ENCODE results near the gene MKLN1. TPM values are rescaled to one million over a fixed set of nuclear protein-coding genes. Genes with fewer than 3 reads are reported as not detected.
"Not testable (repeated sequence)": the region's sequence is repeated elsewhere in the genome, so short reads cannot be mapped to it uniquely, and the experiment has no call there.

The MKLN1 gene
- total RNA-seq, 2 experiments from 2014 or later = 35.5 to 41.4 TPM

- no peaks in the 10 kb centered on the region for H3K9me3 Mint-ChIP-seq (ENCODE audit: low read depth)
- no peak overlapping the region for H3K27ac Mint-ChIP-seq
- H3K4me3 Mint-ChIP-seq = no peak overlapping the region
- CTCF ChIA-PET = no interaction called here
- no peaks in the 10 kb centered on the region for H3K36me3 Mint-ChIP-seq
- no peaks in the 10 kb centered on the region for H3K4me1 Mint-ChIP-seq
- no peak for DNase-seq
- no peaks in the 10 kb centered on the region for H3K27me3 Mint-ChIP-seq
- no peak for ATAC-seq
Observed at GRCh38 chr7:131300078-131300477, 27.6 kb upstream of the MKLN1 start.

DNA sequence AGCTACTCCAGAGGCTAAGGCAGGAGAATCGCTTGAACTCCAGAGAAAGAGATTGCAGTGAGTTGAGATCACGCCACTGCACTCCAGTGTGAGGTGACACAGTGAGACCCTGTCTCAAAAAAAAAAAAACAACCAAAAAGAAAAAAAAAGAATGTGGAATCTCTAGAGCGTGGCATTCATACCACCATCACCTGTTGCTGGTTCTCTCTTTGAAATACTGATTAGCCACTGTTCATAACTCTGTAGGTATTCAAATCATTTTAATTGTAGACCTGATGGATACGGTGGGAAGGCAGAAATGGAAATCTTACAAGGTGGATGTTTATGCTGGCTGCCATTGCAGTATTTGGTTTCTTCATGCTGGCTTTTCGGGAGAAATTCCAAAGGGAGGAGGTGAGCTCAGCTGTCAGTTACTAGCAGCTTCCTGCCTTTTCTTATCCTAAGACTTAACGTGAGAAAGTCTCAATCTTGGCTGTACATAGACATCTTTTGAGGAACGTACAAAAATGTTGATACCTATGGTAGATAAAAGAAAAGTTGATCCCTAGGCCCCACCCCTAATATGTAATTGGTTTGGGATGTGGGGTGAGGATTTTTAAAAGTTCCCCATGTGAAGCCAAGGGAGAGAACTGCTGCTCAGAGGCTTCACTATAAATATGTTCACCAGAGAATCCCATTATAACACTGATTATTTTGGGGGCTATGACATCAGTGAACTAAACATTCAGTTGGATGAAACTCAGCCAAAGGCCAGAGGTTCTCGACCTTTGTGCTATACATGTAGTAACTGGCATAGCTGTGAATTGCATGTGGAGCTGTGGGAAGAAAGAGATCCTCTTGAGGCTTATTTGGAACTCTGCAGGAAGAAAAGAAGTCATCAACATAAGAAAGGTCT, 26.9 kb upstream of the MKLN1 start:
- Mint-ChIP-seq H3K36me3 (no peaks in the 10 kb centered on the region), H3K27me3 (no peaks in the 10 kb centered on the region), H3K27ac (no peak overlapping the region), H3K9me3 (ENCODE audit: low read depth) (no peaks in the 10 kb centered on the region), H3K4me3 (no peak overlapping the region), H3K4me1 (no peaks in the 10 kb centered on the region)
- CTCF ChIA-PET = no interaction called here
- DNase-seq = no peak
- ATAC-seq = no peak

- no peaks in the 10 kb centered on the region for H3K27me3 Mint-ChIP-seq
- no peak for ATAC-seq
- no peak overlapping the region for H3K4me3 Mint-ChIP-seq
- DNase-seq = no peak
- H3K4me1 Mint-ChIP-seq = no peaks in the 10 kb centered on the region
- CTCF ChIA-PET = interaction anchor here (0.8 to 1.4 kb wide), 7 partner anchors 190 to 245 kb away, joined by 3 to 14 read pairs (median 4); no protein-coding TSS in a partner anchor
- H3K27ac Mint-ChIP-seq = no peak overlapping the region
- H3K36me3 Mint-ChIP-seq = peaks cover 12% of the 10 kb centered on the region
- H3K9me3 Mint-ChIP-seq (ENCODE audit: low read depth) = peaks cover 7% of the 10 kb centered on the region
Observed at GRCh38 chr7:131302446-131302845, 25.2 kb upstream of the MKLN1 start.

DNA sequence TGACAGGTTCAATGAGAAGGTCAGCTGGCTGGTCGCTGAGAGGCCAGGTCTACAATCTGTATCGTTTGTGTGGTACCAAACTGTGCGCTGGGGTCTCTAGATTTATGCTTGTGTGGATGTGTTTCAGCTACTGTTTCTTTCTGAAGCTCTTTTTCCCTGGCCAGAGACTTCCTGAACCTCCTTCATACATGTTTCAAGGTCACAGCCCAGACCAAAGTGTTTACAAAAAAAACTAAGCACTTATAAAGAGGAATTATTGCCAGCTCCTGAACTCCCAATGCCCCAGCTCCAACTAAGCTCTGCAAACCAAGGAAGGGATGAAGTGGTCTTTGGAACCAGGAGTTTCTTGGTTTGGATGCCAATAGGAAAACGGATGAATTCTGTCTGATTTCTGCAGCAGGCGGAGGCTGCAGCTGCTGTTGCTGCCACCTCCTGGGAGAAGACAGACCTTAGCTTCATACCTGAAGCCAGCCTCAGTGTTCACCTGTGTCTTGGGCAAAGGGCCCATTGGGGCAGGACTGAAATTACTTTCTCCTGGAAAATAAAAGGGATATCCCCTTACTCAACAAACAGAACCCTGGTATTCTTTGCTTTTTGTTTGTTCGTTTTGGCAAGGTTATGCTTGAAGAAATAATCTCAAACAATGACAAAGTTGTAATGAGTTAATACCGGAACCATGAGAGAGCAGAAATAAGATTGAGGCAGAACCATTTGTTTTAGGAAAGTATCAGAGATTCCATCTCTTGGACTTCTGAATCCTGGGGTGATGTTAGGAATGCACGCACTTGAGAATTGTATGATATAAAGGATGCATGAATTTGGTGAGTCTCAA, 24.6 kb upstream of the MKLN1 start:
- ATAC-seq = no peak
- Mint-ChIP-seq H3K4me3 (no peak overlapping the region), H3K9me3 (ENCODE audit: low read depth) (peaks cover 12% of the 10 kb centered on the region), H3K36me3 (peaks cover 17% of the 10 kb centered on the region), H3K27ac (no peak overlapping the region), H3K27me3 (no peaks in the 10 kb centered on the region), H3K4me1 (no peaks in the 10 kb centered on the region)
- CTCF ChIA-PET = interaction anchor here (0.7 to 1.4 kb wide), 8 partner anchors 191 to 406 kb away, joined by 3 to 14 read pairs (median 4); no protein-coding TSS in a partner anchor
- DNase-seq = no peak

GRCh38 chr7:131305152-131305551, 22.5 kb upstream of the MKLN1 start:
- H3K4me3 Mint-ChIP-seq = no peak overlapping the region
- no peaks in the 10 kb centered on the region for H3K27me3 Mint-ChIP-seq
- CTCF ChIA-PET = interaction anchor here (1.2 to 1.8 kb wide), 2 partner anchors 10 to 236 kb away, joined by 4 read pairs; no protein-coding TSS in a partner anchor
- H3K9me3 Mint-ChIP-seq (ENCODE audit: low read depth) = peaks cover 13% of the 10 kb centered on the region
- peaks cover 23% of the 10 kb centered on the region for H3K36me3 Mint-ChIP-seq
- no peak overlapping the region for H3K27ac Mint-ChIP-seq
- DNase-seq = no peak
- ATAC-seq = no peak
- H3K4me1 Mint-ChIP-seq = no peaks in the 10 kb centered on the region

GRCh38 chr7:131306041-131306440, 21.6 kb upstream of the MKLN1 start:
- CTCF ChIA-PET = interaction anchor here (1.8 kb wide), 1 partner anchor 11 kb away, joined by 4 read pairs; no protein-coding TSS in a partner anchor
- ATAC-seq, H3K4me3 Mint-ChIP-seq, H3K27ac Mint-ChIP-seq, H3K27me3 Mint-ChIP-seq, DNase-seq, H3K4me1 Mint-ChIP-seq: not testable (repeated sequence)
- peaks cover 23% of the 10 kb centered on the region for H3K36me3 Mint-ChIP-seq
- peaks cover 13% of the 10 kb centered on the region for H3K9me3 Mint-ChIP-seq (ENCODE audit: low read depth)

DNA sequence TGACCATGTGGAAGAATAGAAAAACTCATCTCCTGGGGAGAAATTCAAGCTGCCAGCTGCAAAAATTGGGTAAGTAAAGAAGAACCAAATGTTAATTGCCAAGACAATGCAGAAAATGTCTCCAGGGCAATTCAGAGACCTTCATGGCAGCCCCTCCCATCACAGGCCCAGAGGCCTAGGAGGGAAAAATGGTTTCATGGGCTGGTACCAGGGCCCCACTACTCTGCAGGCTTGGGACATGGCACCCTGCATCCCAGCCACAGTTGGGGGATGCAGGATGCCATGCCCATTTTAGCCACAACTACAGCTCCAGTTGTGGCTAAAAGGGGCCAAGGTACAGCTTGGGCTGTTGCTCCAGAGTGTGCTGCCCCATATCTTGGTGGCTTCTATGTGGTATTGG, 20.9 kb upstream of the MKLN1 start:
- Mint-ChIP-seq H3K27ac (no peak overlapping the region), H3K4me3 (no peak overlapping the region), H3K9me3 (ENCODE audit: low read depth) (peaks cover 13% of the 10 kb centered on the region), H3K27me3 (no peaks in the 10 kb centered on the region), H3K4me1 (no peaks in the 10 kb centered on the region), H3K36me3 (peaks cover 23% of the 10 kb centered on the region)
- CTCF ChIA-PET = no interaction called here
- ATAC-seq (no peak), DNase-seq (no peak)

GRCh38 chr7:131307627-131308026, 20.0 kb upstream of the MKLN1 start:
- Mint-ChIP-seq H3K36me3 (peaks cover 26% of the 10 kb centered on the region), H3K27me3 (no peaks in the 10 kb centered on the region), H3K4me3 (no peak overlapping the region), H3K27ac (no peak overlapping the region), H3K4me1 (no peaks in the 10 kb centered on the region), H3K9me3 (ENCODE audit: low read depth) (peaks cover 16% of the 10 kb centered on the region)
- CTCF ChIA-PET = no interaction called here
- ATAC-seq = no peak
- no peak for DNase-seq

GRCh38 chr7:131312838-131313237, 14.8 kb upstream of the MKLN1 start:
- H3K9me3 Mint-ChIP-seq (ENCODE audit: low read depth) = peaks cover 11% of the 10 kb centered on the region
- DNase-seq = no peak
- CTCF ChIA-PET = interaction anchor here (0.9 kb wide), 1 partner anchor 12 kb away, joined by 3 read pairs; no protein-coding TSS in a partner anchor
- peaks cover 4% of the 10 kb centered on the region for H3K27me3 Mint-ChIP-seq
- H3K4me1 Mint-ChIP-seq = no peaks in the 10 kb centered on the region
- no peak for ATAC-seq
- H3K36me3 Mint-ChIP-seq = peaks cover 18% of the 10 kb centered on the region
- H3K4me3 Mint-ChIP-seq = no peak overlapping the region
- no peak overlapping the region for H3K27ac Mint-ChIP-seq

- DNase-seq (no peak), ATAC-seq (no peak)
- Mint-ChIP-seq H3K9me3 (ENCODE audit: low read depth) (peaks cover 6% of the 10 kb centered on the region), H3K27me3 (no peaks in the 10 kb centered on the region), H3K27ac (no peak overlapping the region), H3K4me1 (peaks cover 12% of the 10 kb centered on the region), H3K36me3 (peaks cover 19% of the 10 kb centered on the region), H3K4me3 (no peak overlapping the region)
- CTCF ChIA-PET = interaction anchor here (0.8 kb wide), 1 partner anchor 50 kb away, joined by 3 read pairs; no protein-coding TSS in a partner anchor
Observed at GRCh38 chr7:131320603-131321002, 7.1 kb upstream of the MKLN1 start.

DNA sequence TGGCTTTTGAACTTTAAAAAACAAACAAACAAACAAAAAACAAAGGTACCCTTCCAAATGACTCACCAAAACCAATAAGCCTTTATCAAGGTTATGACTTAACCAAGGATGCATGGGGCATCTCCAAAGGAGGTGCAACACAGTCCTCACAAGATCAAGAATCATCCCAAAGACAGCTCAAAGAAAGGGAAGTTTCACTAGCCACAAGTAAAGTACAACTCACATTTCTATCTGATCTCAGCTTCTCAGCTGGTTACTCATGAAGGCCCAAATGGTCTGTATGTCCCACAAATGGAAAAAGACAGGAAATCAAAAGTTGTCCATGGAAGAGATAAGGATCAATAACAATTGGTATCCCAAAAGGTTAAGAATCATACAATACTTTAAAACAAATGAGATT, 6.0 kb upstream of the MKLN1 start:
- Mint-ChIP-seq H3K27ac (no peak overlapping the region), H3K4me1 (peaks cover 20% of the 10 kb centered on the region), H3K27me3 (no peaks in the 10 kb centered on the region), H3K4me3 (no peak overlapping the region), H3K36me3 (peaks cover 16% of the 10 kb centered on the region), H3K9me3 (ENCODE audit: low read depth) (peaks cover 6% of the 10 kb centered on the region)
- ATAC-seq (no peak), DNase-seq (no peak)
- CTCF ChIA-PET = no interaction called here

GRCh38 chr7:131322061-131322460, 5.6 kb upstream of the MKLN1 start:
- ATAC-seq = no peak
- Mint-ChIP-seq H3K27me3 (no peaks in the 10 kb centered on the region), H3K9me3 (ENCODE audit: low read depth) (peaks cover 3% of the 10 kb centered on the region), H3K4me1 (peaks cover 24% of the 10 kb centered on the region), H3K27ac (no peak overlapping the region), H3K4me3 (no peak overlapping the region), H3K36me3 (peaks cover 14% of the 10 kb centered on the region)
- DNase-seq = no peak
- CTCF ChIA-PET = no interaction called here

DNA sequence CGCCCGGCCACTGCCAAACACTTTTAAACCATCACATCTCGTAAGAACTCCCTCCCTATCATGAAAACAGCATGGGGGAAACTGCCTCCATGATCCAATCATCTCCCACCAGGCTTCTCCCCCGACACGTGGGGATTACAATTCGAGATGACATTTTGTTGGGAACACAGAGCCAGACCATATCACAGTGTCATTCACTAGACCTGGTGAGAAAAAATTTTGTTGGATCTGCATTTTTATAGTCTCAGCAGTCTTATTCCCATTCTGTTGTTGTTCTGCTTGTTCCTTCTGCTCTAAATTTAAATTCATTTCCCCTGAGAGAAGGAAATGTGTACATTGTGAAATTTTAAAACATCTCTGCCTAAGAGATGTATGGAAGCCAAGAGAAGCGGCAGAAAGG, 4.8 kb upstream of the MKLN1 start:
- H3K27me3 Mint-ChIP-seq = no peaks in the 10 kb centered on the region
- CTCF ChIA-PET = no interaction called here
- ATAC-seq (no peak), DNase-seq (no peak)
- peaks cover 14% of the 10 kb centered on the region for H3K36me3 Mint-ChIP-seq
- H3K4me3 Mint-ChIP-seq = no peak overlapping the region
- H3K27ac Mint-ChIP-seq = no peak overlapping the region
- H3K9me3 Mint-ChIP-seq (ENCODE audit: low read depth) = peaks cover 3% of the 10 kb centered on the region
- H3K4me1 Mint-ChIP-seq = peaks cover 29% of the 10 kb centered on the region

Data from activated CD8-positive, alpha-beta memory T cell treated with anti-CD3 and anti-CD28 coated beads, Interleukin-2, amount 10 ng/mL, durations not matched to agents 7 days and 5 days (primary cell).